Thyroid gland (tissue), 4 donors: Measurements from ENCODE around the gene SELENOF.

Source experiments
- POLR2A ChIP-seq, 2 donors: fragments of 450-650 bp; IDR thresholded peaks; one replicate each; pipeline ENCODE4 v1.6.1; 2017; ENCODE audit warnings: antibody characterized with exemption in 2 of 2, mild to moderate bottlenecking in 2 of 2, moderate library complexity in 1 of 2
- TF ChIP-seq, protein P1 (sequence below), 6 experiments: fragments of 200-600 bp in 3 of 6; fragments of 450-650 bp in 3 of 6; sonication (generic) in 3 of 6; IDR thresholded peaks; one replicate each; pipeline ENCODE4 v1.5.1; 2016 to 2019; ENCODE audit warnings: antibody characterized with exemption in 6 of 6, mild to moderate bottlenecking in 2 of 6, inconsistent platforms in 1 of 6, moderate library complexity in 1 of 6

GRCh38 chr1:86871001-86871400 lies 42.9 kb downstream of the SELENOF start:
- TF ChIP-seq POLR2A (IDR thresholded peaks at IDR 0.05): no peak
- TF ChIP-seq, protein P1, sequence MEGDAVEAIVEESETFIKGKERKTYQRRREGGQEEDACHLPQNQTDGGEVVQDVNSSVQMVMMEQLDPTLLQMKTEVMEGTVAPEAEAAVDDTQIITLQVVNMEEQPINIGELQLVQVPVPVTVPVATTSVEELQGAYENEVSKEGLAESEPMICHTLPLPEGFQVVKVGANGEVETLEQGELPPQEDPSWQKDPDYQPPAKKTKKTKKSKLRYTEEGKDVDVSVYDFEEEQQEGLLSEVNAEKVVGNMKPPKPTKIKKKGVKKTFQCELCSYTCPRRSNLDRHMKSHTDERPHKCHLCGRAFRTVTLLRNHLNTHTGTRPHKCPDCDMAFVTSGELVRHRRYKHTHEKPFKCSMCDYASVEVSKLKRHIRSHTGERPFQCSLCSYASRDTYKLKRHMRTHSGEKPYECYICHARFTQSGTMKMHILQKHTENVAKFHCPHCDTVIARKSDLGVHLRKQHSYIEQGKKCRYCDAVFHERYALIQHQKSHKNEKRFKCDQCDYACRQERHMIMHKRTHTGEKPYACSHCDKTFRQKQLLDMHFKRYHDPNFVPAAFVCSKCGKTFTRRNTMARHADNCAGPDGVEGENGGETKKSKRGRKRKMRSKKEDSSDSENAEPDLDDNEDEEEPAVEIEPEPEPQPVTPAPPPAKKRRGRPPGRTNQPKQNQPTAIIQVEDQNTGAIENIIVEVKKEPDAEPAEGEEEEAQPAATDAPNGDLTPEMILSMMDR (IDR thresholded peaks at IDR 0.05): no peak
